HepG2 (cell line): ENCODE results near the gene TBC1D24. TPM values are rescaled to one million over a fixed set of nuclear protein-coding genes. Genes with fewer than 3 reads are reported as not detected.

ENCODE experiments used
- ATAC-seq: fragments of 200-7000 bp; cut with Tn5 transposase; 3 replicates; pipeline ENCODE4 v1.9.1; 2020; ENCODE audit warnings: mild to moderate bottlenecking, moderate library complexity
- BruUV-seq: library from RNA; stranded (reverse); fragments of 400-500 nt; replicated peaks from 2 replicates; lab custom pipeline; 2021; lab: Mats Ljungman, UMichigan
- CTCF ChIA-PET: fragments of 300-600 bp; formaldehyde crosslinking; extraction: SDS; loops from one replicate; lab custom pipeline; 2021; ENCODE audit warnings: low total read pairs, inconsistent platforms, low intra/inter-chr PET ratio; lab: Yijun Ruan, JAX
- POLR2A ChIA-PET: fragments of 350-600 bp; sonication (Branson Sonifier 250); formaldehyde crosslinking; loops from one replicate; lab custom pipeline; 2020; ENCODE audit warnings: antibody characterized with exemption, inconsistent platforms; lab: Yijun Ruan, JAX
- DNase-seq: peaks from one replicate; pipeline ENCODE4 v3.0.0-alpha.2; 2015; ENCODE audit warnings: low spot score
- FAIRE-seq: peaks from 3 replicates; lab custom pipeline; 2011; peaks lifted over from hg19 to GRCh38; lab: Jason Lieb, UNC
- H2AFZ ChIP-seq: one replicate; pipeline ENCODE4 v1.6.1; 2011; ENCODE audit warnings: low read length, inconsistent platforms
- H3K27ac ChIP-seq: fragments of 300-600 bp; 3 replicates; pipeline ENCODE4 v1.8.0; 2011; ENCODE audit warnings: mixed run types, mild to moderate bottlenecking, mixed read lengths, low read length, inconsistent platforms; ENCODE audit not compliant: insufficient read depth; ENCODE audit errors: extremely low read length
- H3K27me3 ChIP-seq, 2 experiments: fragments of 200-600 bp in 1 of 2; 2 replicates in 1 of 2; 3 replicates in 1 of 2; pipeline versions ENCODE4 v1.6.0 to v1.8.0; 2011; ENCODE audit warnings: low read length in 2 of 2, mild to moderate bottlenecking in 2 of 2, moderate library complexity in 2 of 2, inconsistent platforms in 1 of 2; ENCODE audit not compliant: insufficient read depth in 2 of 2, control insufficient read depth in 1 of 2
- H3K36me3 ChIP-seq, 2 experiments: fragments of 200-600 bp in 1 of 2; replicated peaks in 1 of 2; 2 replicates in 1 of 2; 3 replicates in 1 of 2; pipeline versions ENCODE4 v1.5.1 to v1.8.0; 2011; ENCODE audit warnings: low read length in 2 of 2, inconsistent platforms in 1 of 2; ENCODE audit not compliant: insufficient read depth in 2 of 2, control insufficient read depth in 1 of 2
- H3K4me1 ChIP-seq: 2 replicates; pipeline ENCODE4 v1.5.1; 2012; ENCODE audit warnings: low read length, inconsistent platforms; ENCODE audit not compliant: insufficient read depth
- H3K4me2 ChIP-seq: 2 replicates; pipeline ENCODE4 v1.6.0; 2011; ENCODE audit warnings: low read depth, low read length, inconsistent platforms
- H3K4me3 ChIP-seq, 3 experiments: fragments of 200-600 bp in 1 of 3; sonication (generic), shearing (Covaris generic) in 1 of 3; replicated peaks in 1 of 3; 2 replicates each; pipeline ENCODE4 v1.5.1; 2011 to 2016; ENCODE audit warnings: low read length in 3 of 3, inconsistent platforms in 2 of 3, low read depth in 2 of 3, mild to moderate bottlenecking in 2 of 3, control low read depth in 1 of 3, mixed read lengths in 1 of 3; ENCODE audit not compliant: insufficient read depth in 1 of 3
- H3K79me2 ChIP-seq: one replicate; pipeline ENCODE4 v1.6.1; 2011; ENCODE audit warnings: low read length, inconsistent platforms; ENCODE audit not compliant: insufficient read depth
- H3K9ac ChIP-seq: 2 replicates; pipeline ENCODE4 v1.6.0; 2011; ENCODE audit warnings: mild to moderate bottlenecking, low read depth, low read length, inconsistent platforms; ENCODE audit not compliant: insufficient read depth
- H3K9me3 ChIP-seq: 2 replicates; pipeline ENCODE4 v1.5.1; 2012; ENCODE audit warnings: mild to moderate bottlenecking, low read length
- H4K20me1 ChIP-seq: 2 replicates; pipeline ENCODE4 v1.6.0; 2011; ENCODE audit warnings: inconsistent platforms, mild to moderate bottlenecking, low read length, moderate library complexity; ENCODE audit not compliant: insufficient read depth
- AGO1 ChIP-seq: fragments of 200-400 bp; formaldehyde crosslinking; IDR thresholded peaks from 2 replicates; pipeline ENCODE4 v1.6.1; 2017; ENCODE audit warnings: mild to moderate bottlenecking, low read depth, low read length, moderate library complexity; ENCODE audit not compliant: poor library complexity, severe bottlenecking
- AGO2 ChIP-seq: fragments of 200-400 bp; formaldehyde crosslinking; optimal IDR thresholded peaks from 2 replicates; pipeline ENCODE3; 2017; ENCODE audit warnings: mild to moderate bottlenecking, low read depth, low read length, moderate library complexity
- NONO ChIP-seq, 2 experiments: fragments of 450-650 bp in 1 of 2; sonication (generic) in 1 of 2; formaldehyde crosslinking in 1 of 2; IDR thresholded peaks in 1 of 2; conservative IDR thresholded peaks in 1 of 2; 2 replicates each; pipeline versions ENCODE4 v1.6.1 to v1.8.0; 2017 to 2022; ENCODE audit warnings: mild to moderate bottlenecking in 1 of 2, missing genetic modification reagents in 1 of 2, moderate library complexity in 1 of 2
- PBX3 ChIP-seq: sonication (generic); formaldehyde crosslinking; IDR thresholded peaks from 2 replicates; pipeline ENCODE4 v1.8.1; 2023; ENCODE audit warnings: missing genetic modification reagents, inconsistent platforms, borderline replicate concordance
- SRSF1 ChIP-seq: fragments of 200-400 bp; formaldehyde crosslinking; optimal IDR thresholded peaks from 2 replicates; pipeline ENCODE3; 2017; ENCODE audit warnings: mild to moderate bottlenecking, low read depth, low read length, moderate library complexity
- ZFYVE20 ChIP-seq: sonication (generic); formaldehyde crosslinking; IDR thresholded peaks from 2 replicates; pipeline ENCODE4 v1.8.0; 2023; ENCODE audit warnings: low read depth, mild to moderate bottlenecking, moderate library complexity, missing genetic modification reagents, borderline replicate concordance
- ZNF121 ChIP-seq: sonication (generic); formaldehyde crosslinking; IDR thresholded peaks from 2 replicates; pipeline ENCODE4 v1.5.0; 2020; ENCODE audit warnings: mild to moderate bottlenecking, missing genetic modification reagents
- ZNF251 ChIP-seq: sonication (generic); formaldehyde crosslinking; IDR thresholded peaks from 2 replicates; pipeline ENCODE4 v1.9.0; 2021; ENCODE audit warnings: mild to moderate bottlenecking, missing genetic modification reagents
- ZSCAN25 ChIP-seq: sonication (generic); formaldehyde crosslinking; IDR thresholded peaks from 2 replicates; pipeline ENCODE4 v1.8.0; 2022; ENCODE audit warnings: mild to moderate bottlenecking, missing genetic modification reagents
- WGBS: methylation state at CpG from one replicate; pipeline ENCODE4 v1.1.6; 2017; ENCODE audit warnings: low lambda C conversion rate; 5-methylcytosine and 5-hydroxymethylcytosine counted together
- in situ Hi-C: cut with HindIII; loops from 2 replicates; pipeline ENCODE4 v1.10.0; 2017; ENCODE audit warnings: low pct_unique_long_range_greater_than_20kb; ENCODE audit not compliant: extremely low pct_ligation_motif_present
- intact Hi-C: fragments of 100-400 bp; cut with micrococcal nuclease; formaldehyde crosslinking; loops from one replicate; pipeline ENCODE4 v1.10.0; 2022; ENCODE audit not compliant: unreplicated experiment
- polyA plus RNA-seq, 8 experiments: library from polyadenylated mRNA; depleted of rRNA in 3 of 8; stranded (reverse) in 7 of 8; unstranded in 1 of 8; fragments of >200 nt; fragmentation: Illumina TruSeq in 4 of 8; extraction: Trizol in 4 of 8; gene quantifications; 2 replicates each; pipeline versions ENCODE4 v1.2.1 to v1.2.3, GENCODE V29; 2011 to 2016; ENCODE audit warnings: low read depth in 4 of 8, missing spikeins in 1 of 8, mixed read lengths in 1 of 8; ENCODE audit not compliant: insufficient read depth in 1 of 8
- total RNA-seq, 5 experiments: library from RNA; depleted of rRNA; stranded (reverse); fragments of >200 nt; fragmentation: Illumina TruSeq; extraction: Trizol; gene quantifications; 2 replicates each; pipeline ENCODE4 v1.2.3, GENCODE V29; 2016; ENCODE audit warnings: low read depth in 1 of 5

The TBC1D24 gene
- total and polyA plus RNA-seq, 2 of the 13 experiments (the other 11 are each of a cell fraction or from before 2014, with no cell fraction given), result 7.7 to 13.7 TPM

- FAIRE-seq (no peak), ATAC-seq (no peak), DNase-seq (no peak)
- peak overlapping the region; percentile 83 for H3K4me2 ChIP-seq
- no TSS peak for BruUV-seq
- no peak overlapping the region for H2AFZ ChIP-seq
- CTCF ChIA-PET, result no interaction called here
- peak overlapping the region; percentile 44; the same call in 1 of the 2 replicates for H3K9ac ChIP-seq
- no peaks in the 10 kb centered on the region for H3K36me3 ChIP-seq
- 85% methylated on average over 19 of the region's 80 CpGs for WGBS
- no peaks in the 10 kb centered on the region; the same call in 1 of the 2 replicates for H4K20me1 ChIP-seq
- intact Hi-C loops, result no loop called here
- H3K4me1 ChIP-seq, result peaks cover 42% of the 10 kb centered on the region
- H3K79me2 ChIP-seq, result no peaks in the 10 kb centered on the region
- peak overlapping the region; percentile 27 to 65 (median 43); a peak in 4 of 6 replicates for H3K4me3 ChIP-seq
- H3K9me3 ChIP-seq, result no peaks in the 10 kb centered on the region
- in situ Hi-C loops, result no loop called here
- no peak overlapping the region for H3K27ac ChIP-seq
- POLR2A ChIA-PET, result interaction anchor here (1.7 kb wide), 1 partner anchor 8 kb away, joined by 6 read pairs; the partner anchor contains the start of gene TEDC2
- H3K27me3 ChIP-seq, result peaks cover 8 to 25% of the 10 kb centered on the region in 2 experiments
- TF ChIP-seq SRSF1 (no peak), ZSCAN25 (CRISPR knock-in tag) (no peak), ZNF121 (CRISPR knock-in tag) (no peak), ZNF251 (CRISPR knock-in tag) (no peak), AGO2 (peak; percentile 67), AGO1 (peak; percentile 74), PBX3 (CRISPR knock-in tag) (no peak), NONO (IDR thresholded peaks at IDR 0.05) (no peak), NONO (CRISPR knock-in tag; conservative IDR thresholded peaks at IDR 0.05) (peak; percentile 42; the same call in 1 of the 2 replicates), ZFYVE20 (CRISPR knock-in tag) (no peak)
These were observed 7.2 kb upstream of the TBC1D24 start for GRCh38 chr16:2467528-2468232.
